Putamen (tissue), 1 donor: ENCODE measurements around the gene CEL.
A peak's percentile ranks its signal among the peaks of the same experiment; 100 is the strongest.

Experiments
- DNase-seq: peaks from one replicate; pipeline ENCODE4 v3.0.0-alpha.2; 2016; ENCODE audit warnings: low spot score

The CEL gene

GRCh38 chr9:133117271-133118178 is 55.7 kb downstream of the CEL start:
- peak; percentile 90 for DNase-seq

GRCh38 chr9:133118179-133118520 is 56.4 kb downstream of the CEL start:
- DNase-seq: no peak

- no peak for DNase-seq
These were observed 56.8 kb downstream of the CEL start for GRCh38 chr9:133118568-133118967.

GRCh38 chr9:133119103-133119845 is 57.5 kb downstream of the CEL start:
- DNase-seq: peak; percentile 89

GRCh38 chr9:133119846-133120500 is 58.2 kb downstream of the CEL start:
- no peak for DNase-seq

- DNase-seq: no peak
These were observed 58.9 kb downstream of the CEL start for GRCh38 chr9:133120501-133121197.
